Measurements from ENCODE around the gene PAK1IP1. TPM values are rescaled to one million over a fixed set of nuclear protein-coding genes. Genes with fewer than 3 reads are reported as not detected.
"Not testable (repeated sequence)": the region's sequence is repeated elsewhere in the genome, so short reads cannot be mapped to it uniquely, and the experiment has no call there.

Gene PAK1IP1
- total RNA-seq, 2 experiments from 2014 or later = 34.2 to 35.5 TPM

- H3K27ac Mint-ChIP-seq = no peak overlapping the region
- ATAC-seq (no peak), DNase-seq (no peak)
- TF ChIP-seq, protein P1, sequence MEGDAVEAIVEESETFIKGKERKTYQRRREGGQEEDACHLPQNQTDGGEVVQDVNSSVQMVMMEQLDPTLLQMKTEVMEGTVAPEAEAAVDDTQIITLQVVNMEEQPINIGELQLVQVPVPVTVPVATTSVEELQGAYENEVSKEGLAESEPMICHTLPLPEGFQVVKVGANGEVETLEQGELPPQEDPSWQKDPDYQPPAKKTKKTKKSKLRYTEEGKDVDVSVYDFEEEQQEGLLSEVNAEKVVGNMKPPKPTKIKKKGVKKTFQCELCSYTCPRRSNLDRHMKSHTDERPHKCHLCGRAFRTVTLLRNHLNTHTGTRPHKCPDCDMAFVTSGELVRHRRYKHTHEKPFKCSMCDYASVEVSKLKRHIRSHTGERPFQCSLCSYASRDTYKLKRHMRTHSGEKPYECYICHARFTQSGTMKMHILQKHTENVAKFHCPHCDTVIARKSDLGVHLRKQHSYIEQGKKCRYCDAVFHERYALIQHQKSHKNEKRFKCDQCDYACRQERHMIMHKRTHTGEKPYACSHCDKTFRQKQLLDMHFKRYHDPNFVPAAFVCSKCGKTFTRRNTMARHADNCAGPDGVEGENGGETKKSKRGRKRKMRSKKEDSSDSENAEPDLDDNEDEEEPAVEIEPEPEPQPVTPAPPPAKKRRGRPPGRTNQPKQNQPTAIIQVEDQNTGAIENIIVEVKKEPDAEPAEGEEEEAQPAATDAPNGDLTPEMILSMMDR (IDR thresholded peaks at IDR 0.05) = no peak
- H3K27me3 Mint-ChIP-seq = no peaks in the 10 kb centered on the region
- H3K4me1 Mint-ChIP-seq (ENCODE audit: low read depth) = no peaks in the 10 kb centered on the region
- no peak overlapping the region for H3K4me3 Mint-ChIP-seq
- peaks cover 17% of the 10 kb centered on the region for H3K36me3 Mint-ChIP-seq (ENCODE audit: low read depth)
- POLR2A ChIA-PET = interaction anchor here (0.6 kb wide), 1 partner anchor 333 kb away, joined by 3 read pairs; no protein-coding TSS in a partner anchor
- H3K9me3 Mint-ChIP-seq = no peaks in the 10 kb centered on the region
- CTCF ChIA-PET = interaction anchor here (1.1 kb wide), 1 partner anchor 65 kb away, joined by 6 read pairs; no protein-coding TSS in a partner anchor
- intact Hi-C loops (cut with micrococcal nuclease) = no loop called here
Measured at GRCh38 chr6:10736731-10737130, 42.0 kb downstream of the PAK1IP1 start.

DNA sequence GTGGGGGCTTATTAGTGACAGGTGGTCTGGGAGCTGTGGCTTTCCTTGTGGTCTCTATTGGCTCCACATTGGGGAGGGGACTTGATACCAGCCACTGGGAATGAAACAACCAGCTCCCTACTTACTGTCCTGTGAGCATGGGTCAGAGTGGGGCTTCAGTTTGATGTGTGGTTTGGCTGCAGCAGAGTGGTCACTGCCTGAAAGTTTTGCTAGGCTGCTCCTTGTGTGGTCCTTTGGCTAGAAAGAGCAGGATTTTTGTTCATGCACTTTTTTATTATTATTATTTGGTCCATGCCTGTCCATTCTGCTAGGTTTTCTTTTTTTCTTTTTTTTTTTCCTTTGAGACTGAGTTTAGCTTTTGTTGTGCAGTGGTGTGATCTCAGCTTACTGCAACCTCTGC, 45.3 kb downstream of the PAK1IP1 start:
- TF ChIP-seq, protein P1 (IDR thresholded peaks at IDR 0.05) = no peak
- DNase-seq (no peak), ATAC-seq (no peak)
- CTCF ChIA-PET = no interaction called here
- intact Hi-C loops (cut with micrococcal nuclease) = no loop called here
- Mint-ChIP-seq H3K9me3 (no peaks in the 10 kb centered on the region), H3K4me1 (ENCODE audit: low read depth) (no peaks in the 10 kb centered on the region), H3K27ac (no peak overlapping the region), H3K4me3 (no peak overlapping the region), H3K27me3 (no peaks in the 10 kb centered on the region), H3K36me3 (ENCODE audit: low read depth) (peaks cover 4% of the 10 kb centered on the region)
- POLR2A ChIA-PET = no interaction called here

DNA sequence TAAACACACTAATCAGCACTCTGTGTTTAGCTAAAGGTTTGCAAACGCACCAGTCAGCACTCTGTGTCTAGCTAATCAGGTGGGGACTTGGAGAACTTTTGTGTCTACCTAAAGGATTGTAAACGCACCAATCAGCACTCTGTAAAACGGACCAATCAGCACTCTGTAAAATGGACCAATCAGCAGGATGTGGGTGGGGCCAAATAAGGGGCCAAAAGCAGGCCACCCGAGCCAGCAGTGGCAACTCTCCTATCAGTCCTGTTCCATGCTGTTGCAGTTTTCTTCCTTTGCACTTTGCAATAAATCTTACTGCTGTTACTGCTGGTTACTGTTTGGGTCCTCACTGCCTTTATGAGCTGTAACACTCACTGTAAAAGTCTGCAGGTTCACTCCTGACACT, 46.9 kb downstream of the PAK1IP1 start:
- H3K4me1 Mint-ChIP-seq (ENCODE audit: low read depth); H3K27me3 Mint-ChIP-seq; H3K4me3 Mint-ChIP-seq; H3K9me3 Mint-ChIP-seq; POLR2A ChIA-PET; H3K36me3 Mint-ChIP-seq (ENCODE audit: low read depth); intact Hi-C loops (cut with micrococcal nuclease); ATAC-seq; H3K27ac Mint-ChIP-seq: not testable (repeated sequence)
- DNase-seq = peak; percentile 26
- CTCF ChIA-PET = interaction anchor here (0.9 kb wide), 1 partner anchor 18 kb away, joined by 4 read pairs; no protein-coding TSS in a partner anchor

- DNase-seq = no peak
- TF ChIP-seq, protein P1 (IDR thresholded peaks at IDR 0.05) = no peak
- CTCF ChIA-PET = interaction anchor here (0.9 kb wide), 2 partner anchors 17 to 27 kb away, joined by 3 to 4 read pairs; no protein-coding TSS in a partner anchor
- no peaks in the 10 kb centered on the region for H3K27me3 Mint-ChIP-seq
- H3K27ac Mint-ChIP-seq = no peak overlapping the region
- intact Hi-C loops (cut with micrococcal nuclease) = no loop called here
- no peak overlapping the region for H3K4me3 Mint-ChIP-seq
- H3K9me3 Mint-ChIP-seq = no peaks in the 10 kb centered on the region
- no peak for ATAC-seq
- H3K36me3 Mint-ChIP-seq (ENCODE audit: low read depth) = peaks cover 4% of the 10 kb centered on the region
- H3K4me1 Mint-ChIP-seq (ENCODE audit: low read depth) = peaks cover 12% of the 10 kb centered on the region
- POLR2A ChIA-PET = interaction anchor here (0.9 to 1.4 kb wide), 2 partner anchors 14 to 47 kb away, joined by 4 read pairs; partner anchors contain the start of genes C6orf52 and PAK1IP1
Measured at GRCh38 chr6:10742251-10742650, 47.5 kb downstream of the PAK1IP1 start.

- Mint-ChIP-seq H3K27me3 (no peaks in the 10 kb centered on the region), H3K27ac (no peak overlapping the region), H3K4me3 (no peak overlapping the region), H3K36me3 (ENCODE audit: low read depth) (peaks cover 4% of the 10 kb centered on the region), H3K4me1 (ENCODE audit: low read depth) (peaks cover 12% of the 10 kb centered on the region), H3K9me3 (no peaks in the 10 kb centered on the region)
- DNase-seq (no peak), ATAC-seq (no peak)
- TF ChIP-seq, protein P1 (IDR thresholded peaks at IDR 0.05) = no peak
- ChIA-PET CTCF (no interaction called here), POLR2A (interaction anchor here (1.4 kb wide), 1 partner anchor 49 kb away, joined by 4 read pairs; the partner anchor contains the start of genes C6orf52 and PAK1IP1)
- intact Hi-C loops (cut with micrococcal nuclease) = no loop called here
Measured at GRCh38 chr6:10743515-10743914, 48.7 kb downstream of the PAK1IP1 start.
